OCI-LY1 (cell line): ENCODE results near the gene KCNK5.

Source experiments
- H2AFZ ChIP-seq: fragments of 200-600 bp; sonication (generic), shearing (Covaris generic); 2 replicates; pipeline ENCODE4 v1.6.0; 2014; ENCODE audit warnings: antibody characterized with exemption, mild to moderate bottlenecking, low read length
- H3F3A ChIP-seq: fragments of 200-600 bp; sonication (generic), shearing (Covaris generic); 2 replicates; pipeline ENCODE4 v1.6.0; 2014; ENCODE audit warnings: mild to moderate bottlenecking, antibody characterized with exemption, low read length, moderate library complexity; ENCODE audit not compliant: insufficient read depth
- H3K27ac ChIP-seq: fragments of 200-600 bp; sonication (generic); 2 replicates; pipeline ENCODE4 v1.5.1; 2014; ENCODE audit warnings: low read length, mixed run types, mild to moderate bottlenecking, low read depth; ENCODE audit not compliant: poor library complexity, severe bottlenecking
- H3K27me3 ChIP-seq: fragments of 200-600 bp; sonication (generic); 2 replicates; pipeline ENCODE4 v1.6.0; 2014; ENCODE audit warnings: antibody characterized with exemption, mild to moderate bottlenecking, low read length, moderate library complexity; ENCODE audit not compliant: insufficient read depth
- H3K36me3 ChIP-seq: fragments of 200-600 bp; sonication (generic); 2 replicates; pipeline ENCODE4 v1.6.1; 2014; ENCODE audit warnings: mild to moderate bottlenecking, antibody characterized with exemption, low read length, moderate library complexity, mixed read lengths; ENCODE audit not compliant: insufficient read depth
- H3K4me1 ChIP-seq: fragments of 200-600 bp; sonication (generic); 2 replicates; pipeline ENCODE4 v1.5.1; 2014; ENCODE audit warnings: mild to moderate bottlenecking, low read length, moderate library complexity; ENCODE audit not compliant: insufficient read depth, severe bottlenecking
- H3K4me2 ChIP-seq: fragments of 200-600 bp; sonication (generic), shearing (Covaris generic); 2 replicates; pipeline ENCODE4 v1.6.1; 2014; ENCODE audit warnings: low read length
- H3K4me3 ChIP-seq: fragments of 200-600 bp; sonication (generic); 2 replicates; pipeline ENCODE4 v1.5.1; 2014; ENCODE audit warnings: low read length, low read depth, mild to moderate bottlenecking, mixed read lengths; ENCODE audit not compliant: poor library complexity, severe bottlenecking
- H3K79me2 ChIP-seq: fragments of 200-600 bp; shearing (Covaris generic); 2 replicates; pipeline ENCODE4 v1.6.1; 2016; ENCODE audit warnings: mixed run types, low read length, mixed read lengths; ENCODE audit not compliant: insufficient read depth
- H3K9ac ChIP-seq: fragments of 200-600 bp; sonication (generic), shearing (Covaris generic); 2 replicates; pipeline ENCODE4 v1.6.1; 2014; ENCODE audit warnings: mild to moderate bottlenecking, low read length, mixed read lengths
- H3K9me2 ChIP-seq: fragments of 200-600 bp; sonication (generic), shearing (Covaris generic); 2 replicates; pipeline ENCODE4 v1.6.1; 2014; ENCODE audit warnings: low read depth, mild to moderate bottlenecking, low read length, mixed read lengths
- H3K9me3 ChIP-seq: fragments of 200-600 bp; shearing (Covaris generic); 2 replicates; pipeline ENCODE4 v1.6.1; 2014; ENCODE audit warnings: low read length, mixed read lengths
- H4K20me1 ChIP-seq: fragments of 200-600 bp; sonication (generic), shearing (Covaris generic); 2 replicates; pipeline ENCODE4 v1.6.0; 2016; ENCODE audit warnings: mild to moderate bottlenecking, low read length; ENCODE audit not compliant: insufficient read depth
- CTCF ChIP-seq: fragments of 200-600 bp; sonication (generic), shearing (Covaris generic); IDR thresholded peaks from 2 replicates; pipeline ENCODE4 v1.5.1; 2017; ENCODE audit warnings: mild to moderate bottlenecking, antibody characterized with exemption, low read length, moderate library complexity, mixed read lengths
- EZH2 ChIP-seq: fragments of 200-600 bp; sonication (generic), shearing (Covaris generic); IDR thresholded peaks from 2 replicates; pipeline ENCODE4 v1.8.0; 2017; ENCODE audit warnings: borderline replicate concordance, mixed run types, mild to moderate bottlenecking, antibody characterized with exemption, low read length, moderate library complexity, mixed read lengths

The KCNK5 gene

DNA sequence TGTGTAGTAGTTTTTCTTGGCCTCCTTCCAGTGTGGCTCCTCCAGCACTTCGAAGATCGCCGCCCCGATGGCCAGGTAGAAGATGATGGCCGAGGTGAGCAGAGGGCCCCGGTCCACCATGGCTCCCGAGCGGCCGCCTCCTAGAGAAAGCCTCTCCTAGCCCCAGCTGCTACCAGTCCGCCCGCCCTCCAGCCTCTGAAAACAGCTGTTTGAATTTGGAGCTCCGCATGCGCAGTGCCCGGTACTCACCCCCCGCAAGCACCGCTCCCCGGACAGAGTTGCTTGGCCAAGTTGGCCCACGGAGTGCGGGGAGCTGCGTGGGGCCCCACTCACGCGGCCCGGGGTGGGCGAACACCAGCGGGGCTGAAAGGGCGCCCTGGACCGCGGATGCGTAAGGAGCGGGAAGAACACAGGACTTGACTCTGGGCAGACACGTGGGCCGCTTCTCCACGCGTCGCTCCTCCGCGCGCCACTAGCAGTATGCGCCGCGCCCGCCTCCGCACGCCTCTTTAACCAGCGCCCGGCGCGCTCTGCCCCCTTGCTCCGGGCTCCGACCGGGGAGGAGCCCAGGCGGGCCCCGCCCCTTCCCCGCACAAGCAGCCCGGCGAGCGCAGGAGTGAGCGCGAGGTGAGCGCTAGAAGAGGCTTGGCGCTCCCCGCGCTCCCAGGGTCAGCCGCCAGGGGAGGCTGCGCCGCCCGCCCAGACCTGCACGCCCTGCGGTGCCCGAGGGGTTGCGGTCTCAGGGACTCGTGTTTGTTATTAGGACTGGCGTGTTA, at the start of gene KCNK5:
Gene KCNK5 (minus strand): TSS at position 484 of the 776 bp plus-strand sequence. CDS start 364 bp downstream, at position 120.
- H3K4me3 ChIP-seq = no peak within 1 kb of the TSS
- no peaks in the 10 kb centered on the region for H3K27me3 ChIP-seq
- H3K4me2 ChIP-seq = no peak within 1 kb of the TSS
- no peaks in the 10 kb centered on the region for H3K79me2 ChIP-seq
- no peak within 1 kb of the TSS for H3K9ac ChIP-seq
- no peaks in the 10 kb centered on the region for H3K9me2 ChIP-seq
- H3K27ac ChIP-seq = no peak within 1 kb of the TSS
- no peak for TF ChIP-seq CTCF
- no peak for TF ChIP-seq EZH2
- H3K4me1 ChIP-seq = no peaks in the 10 kb centered on the region
- no peaks in the 10 kb centered on the region for H3K36me3 ChIP-seq
- no peaks in the 10 kb centered on the region for H3F3A ChIP-seq
- no peak within 1 kb of the TSS for H2AFZ ChIP-seq
- H4K20me1 ChIP-seq = no peaks in the 10 kb centered on the region
- no peaks in the 10 kb centered on the region for H3K9me3 ChIP-seq

GRCh38 chr6:39276379-39276995, 47.2 kb upstream of the KCNK5 start:
- no peaks in the 10 kb centered on the region for H3K9me2 ChIP-seq
- H3K9ac ChIP-seq = no peak overlapping the region
- H3K27me3 ChIP-seq = no peaks in the 10 kb centered on the region
- no peaks in the 10 kb centered on the region for H3K4me1 ChIP-seq
- H3K27ac ChIP-seq = no peak overlapping the region
- no peak overlapping the region for H3K4me3 ChIP-seq
- H3K36me3 ChIP-seq = no peaks in the 10 kb centered on the region
- H2AFZ ChIP-seq = no peak overlapping the region
- H4K20me1 ChIP-seq = no peaks in the 10 kb centered on the region
- no peak overlapping the region for H3K4me2 ChIP-seq
- H3K79me2 ChIP-seq = no peaks in the 10 kb centered on the region
- no peaks in the 10 kb centered on the region for H3F3A ChIP-seq
- TF ChIP-seq EZH2 = no peak
- TF ChIP-seq CTCF = no peak
- no peaks in the 10 kb centered on the region for H3K9me3 ChIP-seq

DNA sequence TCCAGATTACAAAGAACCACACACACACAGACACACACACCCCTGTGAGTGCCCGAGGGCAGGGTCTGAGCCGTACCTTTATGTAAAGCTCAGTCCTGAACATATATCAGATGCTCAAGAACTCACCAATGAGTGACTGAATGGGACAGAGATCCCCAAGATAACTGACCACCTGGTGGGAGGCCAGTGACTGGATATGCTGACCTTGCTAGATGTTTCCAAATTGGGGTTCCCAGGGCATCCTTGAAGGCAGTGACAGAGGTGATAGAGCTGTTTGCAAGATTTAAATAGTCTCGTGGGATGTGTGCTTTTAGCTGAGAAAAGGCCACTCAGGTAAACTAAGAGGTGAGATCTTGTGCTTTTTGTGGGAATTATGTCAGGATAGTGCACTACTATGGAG, 45.6 kb upstream of the KCNK5 start:
- TF ChIP-seq EZH2 (no peak), CTCF (no peak)
- H3K27me3 ChIP-seq = no peaks in the 10 kb centered on the region
- no peaks in the 10 kb centered on the region for H4K20me1 ChIP-seq
- H3K27ac ChIP-seq = no peak overlapping the region
- no peak overlapping the region for H3K4me2 ChIP-seq
- no peaks in the 10 kb centered on the region for H3K9me2 ChIP-seq
- no peaks in the 10 kb centered on the region for H3K79me2 ChIP-seq
- no peaks in the 10 kb centered on the region for H3F3A ChIP-seq
- H2AFZ ChIP-seq = no peak overlapping the region
- no peaks in the 10 kb centered on the region for H3K36me3 ChIP-seq
- H3K4me3 ChIP-seq = no peak overlapping the region
- no peaks in the 10 kb centered on the region for H3K4me1 ChIP-seq
- H3K9me3 ChIP-seq = no peaks in the 10 kb centered on the region
- H3K9ac ChIP-seq = no peak overlapping the region
